Dendritic cell treated with granulocyte-macrophage colony-stimulating factor and Interleukin-4, amounts not matched to agents 40 ng/mL and 50 ng/mL, for 4 days (primary cell): ENCODE measurements around the gene RECK.
A peak's percentile ranks its signal among the peaks of the same experiment; 100 is the strongest.
"Not testable (repeated sequence)": the region's sequence is repeated elsewhere in the genome, so short reads cannot be mapped to it uniquely, and the experiment has no call there.

Experiments
- H3K27ac Mint-ChIP-seq: one replicate; pipeline ENCODE4 v1.8.0; 2022; ENCODE audit warnings: mild to moderate bottlenecking, mixed read lengths
- H3K27me3 Mint-ChIP-seq: one replicate; pipeline ENCODE4 v1.8.0; 2022; ENCODE audit warnings: mild to moderate bottlenecking, mixed read lengths
- H3K36me3 Mint-ChIP-seq: one replicate; pipeline ENCODE4 v1.8.0; 2022; ENCODE audit warnings: low read depth, mixed read lengths
- H3K4me1 Mint-ChIP-seq: one replicate; pipeline ENCODE4 v1.8.0; 2022; ENCODE audit warnings: low read depth, mixed read lengths
- H3K4me3 Mint-ChIP-seq: one replicate; pipeline ENCODE4 v1.8.0; 2022; ENCODE audit warnings: mild to moderate bottlenecking, moderate library complexity, mixed read lengths
- H3K9me3 Mint-ChIP-seq: one replicate; pipeline ENCODE4 v1.8.0; 2022; ENCODE audit warnings: mixed read lengths
- intact Hi-C: fragments of 100-400 bp; cut with micrococcal nuclease; formaldehyde crosslinking; loops from one replicate; pipeline ENCODE4 v1.15.0; 2022

The RECK gene

DNA sequence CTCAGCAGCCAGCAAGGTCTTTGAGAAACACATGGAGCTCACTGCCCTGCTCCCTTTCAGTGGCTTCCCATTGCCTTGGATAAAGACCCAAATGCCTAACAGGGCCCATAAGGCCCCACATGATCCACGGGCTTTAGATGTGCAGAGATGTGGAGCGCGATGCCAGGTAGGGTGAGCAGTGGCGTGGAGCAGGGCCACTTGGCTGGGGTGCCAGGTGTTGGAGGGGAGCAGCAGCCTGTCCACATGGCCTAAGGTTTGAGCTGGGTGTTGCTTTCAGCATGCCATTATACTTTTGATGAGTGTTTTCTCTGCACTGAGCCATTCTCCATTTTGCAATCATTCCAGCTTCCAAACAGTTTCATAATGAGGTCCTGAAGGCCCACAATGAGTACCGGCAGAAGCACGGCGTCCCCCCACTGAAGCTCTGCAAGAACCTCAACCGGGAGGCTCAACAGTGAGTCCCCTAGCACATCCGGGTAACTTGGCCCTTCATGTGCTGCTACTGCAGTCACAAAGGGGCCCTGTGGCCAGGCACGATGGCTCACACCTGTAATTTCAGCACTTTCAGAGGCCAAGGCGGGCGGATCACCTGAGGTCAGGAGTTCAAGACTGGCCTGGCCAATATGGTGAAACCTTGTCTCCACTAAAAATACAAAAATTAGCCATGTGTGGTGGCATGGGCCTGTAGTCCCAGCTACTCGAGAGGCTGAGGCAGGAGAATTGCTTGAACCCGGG lies 110.9 kb downstream of the RECK start:
- no peaks in the 10 kb centered on the region for H3K27me3 Mint-ChIP-seq
- H3K4me1 Mint-ChIP-seq, result peaks cover 89% of the 10 kb centered on the region
- no peak overlapping the region for H3K4me3 Mint-ChIP-seq
- H3K36me3 Mint-ChIP-seq, result peaks cover 84% of the 10 kb centered on the region
- peaks cover 14% of the 10 kb centered on the region for H3K9me3 Mint-ChIP-seq
- intact Hi-C loops, result no loop called here
- H3K27ac Mint-ChIP-seq, result peak overlapping the region; percentile 62

DNA sequence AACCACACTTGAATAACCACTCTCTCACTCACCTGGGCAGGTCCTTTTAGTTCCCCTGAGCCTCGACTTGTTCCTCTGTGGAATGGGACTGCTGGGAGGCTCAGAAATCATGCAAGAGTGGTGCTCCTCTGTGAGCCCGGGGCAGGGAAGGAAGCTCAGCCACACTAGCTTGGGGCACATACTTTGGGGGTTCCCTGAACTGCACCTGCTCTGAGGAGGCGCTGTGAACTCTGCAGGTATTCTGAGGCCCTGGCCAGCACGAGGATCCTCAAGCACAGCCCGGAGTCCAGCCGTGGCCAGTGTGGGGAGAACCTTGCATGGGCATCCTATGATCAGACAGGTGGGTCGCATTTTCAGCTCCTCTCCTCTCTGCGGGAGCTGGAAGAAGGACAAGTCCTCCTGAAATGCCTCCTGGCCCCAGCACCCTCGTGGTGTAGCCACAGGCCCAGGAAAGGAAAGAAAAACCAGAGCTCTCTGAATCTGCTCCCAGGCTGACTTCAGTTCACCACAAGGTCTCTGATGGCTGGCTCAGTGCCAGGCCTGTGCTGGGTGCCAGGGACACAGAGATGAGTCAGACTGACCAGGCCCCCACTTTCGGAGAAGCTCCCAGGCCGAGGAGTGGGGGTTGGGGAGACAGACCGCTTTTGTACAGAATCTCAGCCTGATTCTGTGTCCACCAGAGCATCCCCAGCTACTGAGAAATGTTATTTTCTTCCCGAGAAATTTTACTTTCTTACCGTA lies 111.8 kb downstream of the RECK start:
- Mint-ChIP-seq H3K27ac (no peak overlapping the region), H3K27me3 (no peaks in the 10 kb centered on the region), H3K4me3 (no peak overlapping the region), H3K9me3 (peaks cover 14% of the 10 kb centered on the region), H3K4me1 (peaks cover 86% of the 10 kb centered on the region), H3K36me3 (peaks cover 84% of the 10 kb centered on the region)
- intact Hi-C loops, result no loop called here

DNA sequence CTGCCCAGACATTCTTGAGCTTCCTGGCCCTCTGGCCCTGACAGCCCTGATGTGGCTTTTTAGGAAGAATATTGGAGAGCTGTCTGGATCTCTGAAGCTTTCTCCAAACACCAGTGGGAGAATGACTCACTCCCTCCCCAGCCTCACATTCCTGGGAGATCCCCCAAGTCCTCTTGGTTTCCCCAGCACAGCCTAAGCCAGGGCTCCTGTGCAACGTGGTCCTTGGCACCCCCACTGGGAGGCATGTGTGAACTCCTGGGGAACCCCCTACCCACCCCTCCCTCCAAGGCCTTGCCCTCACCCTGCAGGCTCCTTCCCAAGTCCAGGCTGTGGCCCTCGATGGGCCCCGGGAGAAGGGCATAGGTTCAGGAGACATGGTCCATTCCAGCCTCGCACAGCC lies 112.5 kb downstream of the RECK start:
- Mint-ChIP-seq H3K36me3 (peaks cover 79% of the 10 kb centered on the region), H3K9me3 (peaks cover 14% of the 10 kb centered on the region), H3K4me3 (no peak overlapping the region), H3K4me1 (peaks cover 86% of the 10 kb centered on the region), H3K27me3 (no peaks in the 10 kb centered on the region), H3K27ac (peak overlapping the region; percentile 91)
- intact Hi-C loops, result no loop called here

DNA sequence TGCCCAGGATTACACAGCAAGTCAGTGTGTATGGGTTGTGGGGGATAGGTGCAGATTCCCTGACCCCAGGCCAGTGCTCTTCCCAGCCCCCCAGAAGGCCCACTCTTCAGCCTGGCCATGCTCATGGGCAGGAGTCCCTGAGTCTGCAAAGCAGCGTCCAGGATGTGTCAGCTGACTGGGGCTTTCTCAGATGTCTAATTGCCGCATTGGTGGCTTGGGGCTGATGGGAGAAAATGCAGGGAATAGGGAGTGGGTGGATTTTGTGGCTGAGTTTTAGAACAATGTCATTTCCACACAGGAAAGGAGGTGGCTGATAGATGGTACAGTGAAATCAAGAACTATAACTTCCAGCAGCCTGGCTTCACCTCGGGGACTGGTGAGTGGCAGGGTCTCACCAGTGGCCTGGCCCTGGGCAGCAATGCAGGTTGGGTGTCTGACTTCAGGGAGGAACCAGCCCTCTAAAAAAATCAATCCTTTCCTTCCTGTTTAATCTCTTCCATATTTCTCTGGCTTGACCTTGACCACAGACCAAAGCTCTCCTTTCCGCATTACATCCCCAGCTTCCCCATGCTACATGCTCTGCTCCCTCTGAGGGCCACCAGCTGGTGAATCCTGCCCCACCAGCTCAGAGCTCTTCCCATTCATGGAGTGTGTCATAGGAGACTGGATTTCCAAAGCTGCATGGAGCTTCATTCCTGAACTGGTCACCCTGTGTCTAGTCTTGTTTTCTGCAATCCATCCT lies 114.0 kb downstream of the RECK start:
- Mint-ChIP-seq H3K4me3 (peak overlapping the region; percentile 65), H3K27me3 (no peaks in the 10 kb centered on the region), H3K9me3 (peaks cover 6% of the 10 kb centered on the region), H3K4me1 (peaks cover 79% of the 10 kb centered on the region), H3K36me3 (peaks cover 63% of the 10 kb centered on the region), H3K27ac (peak overlapping the region; percentile 91)
- intact Hi-C loops, result loop anchor here (1.0 to 2.0 kb wide), 2 partner anchors 7 to 40 kb away; partner anchors contain the start of gene CLTA

DNA sequence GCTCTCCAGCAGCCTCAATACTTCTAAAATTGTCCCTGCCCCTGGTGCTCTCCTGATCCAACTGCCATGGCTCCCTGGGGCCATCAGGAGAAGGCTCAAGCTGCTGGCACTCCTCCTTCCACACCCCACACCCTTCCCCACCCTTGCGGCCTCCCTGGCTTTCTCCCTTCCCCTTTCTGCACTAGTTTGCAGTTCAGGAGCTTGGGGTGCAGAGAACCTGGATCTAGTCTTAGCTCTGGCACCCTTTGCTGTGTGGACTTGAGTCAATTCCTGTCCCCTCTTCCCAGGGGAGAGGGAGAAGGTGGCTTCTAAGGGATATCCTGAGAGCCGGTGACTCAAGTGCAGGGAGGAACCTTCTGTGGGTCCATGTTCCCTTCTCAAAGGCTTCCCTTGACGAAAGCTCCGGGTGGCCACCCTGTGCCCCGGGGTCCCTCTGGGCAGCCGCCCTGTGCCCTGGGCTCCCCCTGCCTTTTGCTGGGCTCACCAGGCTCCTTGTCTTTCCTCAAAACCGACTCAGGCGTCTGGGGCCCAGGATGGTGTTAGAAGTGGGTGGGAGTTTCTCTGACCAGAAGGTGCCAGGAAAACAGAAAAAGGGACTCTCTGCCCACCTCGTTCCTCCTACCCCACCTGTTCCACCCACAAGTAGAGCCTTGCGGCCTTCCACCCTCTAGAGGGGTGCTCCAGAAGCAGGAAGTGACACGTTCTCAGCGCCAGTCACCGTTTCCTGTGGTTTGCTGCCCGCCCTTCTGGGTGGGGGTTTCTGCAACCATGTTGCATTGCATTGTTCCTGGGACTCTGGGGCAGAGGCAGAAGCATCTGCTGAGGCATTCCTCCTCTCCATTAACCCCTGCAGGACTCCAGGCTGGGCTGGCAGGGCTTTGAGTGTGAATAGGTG lies 114.8 kb downstream of the RECK start:
- H3K9me3 Mint-ChIP-seq, result no peaks in the 10 kb centered on the region
- H3K27me3 Mint-ChIP-seq, result no peaks in the 10 kb centered on the region
- peaks cover 71% of the 10 kb centered on the region for H3K4me1 Mint-ChIP-seq
- intact Hi-C loops, result loop anchor here (1.0 to 2.0 kb wide), 2 partner anchors 8 to 39 kb away; partner anchors contain the start of gene CLTA
- peak overlapping the region; percentile 65 for H3K4me3 Mint-ChIP-seq
- peak overlapping the region; percentile 91 for H3K27ac Mint-ChIP-seq
- H3K36me3 Mint-ChIP-seq, result peaks cover 59% of the 10 kb centered on the region

DNA sequence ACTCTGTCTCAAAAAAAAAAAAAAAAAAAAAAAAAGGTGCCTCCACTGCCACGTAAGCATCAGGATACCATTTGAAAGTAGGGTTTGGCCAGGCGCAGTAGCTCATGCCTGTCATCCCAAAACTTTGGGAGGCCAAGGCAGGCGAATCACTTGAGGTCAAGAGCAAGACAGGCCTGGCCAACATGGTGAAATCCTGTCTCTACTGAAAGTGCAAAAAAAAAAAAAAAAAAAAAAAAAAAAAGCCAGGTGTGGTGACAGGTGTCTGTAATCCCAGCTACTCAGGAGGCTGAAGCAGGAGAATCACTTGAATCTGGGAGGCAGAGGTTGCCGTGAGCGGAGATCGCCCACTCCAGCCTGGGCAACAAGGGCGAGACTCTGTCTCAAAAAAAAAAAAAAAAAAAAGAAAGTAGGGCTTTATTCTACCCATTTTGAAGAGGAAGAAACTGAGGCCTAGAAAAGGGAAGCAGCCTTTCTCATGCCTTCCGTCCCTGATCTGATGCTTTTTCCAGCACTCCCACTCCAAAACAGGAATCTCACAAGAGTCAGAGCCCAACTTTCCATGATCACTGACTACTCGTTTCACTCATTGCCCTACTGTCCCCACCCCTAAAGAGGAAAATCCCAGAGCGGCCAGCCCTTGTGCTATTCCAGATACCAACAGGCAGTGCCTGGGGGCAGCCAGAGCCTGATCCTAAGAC lies 116.2 kb downstream of the RECK start:
- H3K36me3 Mint-ChIP-seq, result peaks cover 48% of the 10 kb centered on the region
- H3K4me3 Mint-ChIP-seq, result no peak overlapping the region
- H3K27ac Mint-ChIP-seq, result peak overlapping the region; percentile 91
- H3K9me3 Mint-ChIP-seq, result no peaks in the 10 kb centered on the region
- no peaks in the 10 kb centered on the region for H3K27me3 Mint-ChIP-seq
- H3K4me1 Mint-ChIP-seq, result peaks cover 63% of the 10 kb centered on the region
- intact Hi-C loops, result no loop called here

DNA sequence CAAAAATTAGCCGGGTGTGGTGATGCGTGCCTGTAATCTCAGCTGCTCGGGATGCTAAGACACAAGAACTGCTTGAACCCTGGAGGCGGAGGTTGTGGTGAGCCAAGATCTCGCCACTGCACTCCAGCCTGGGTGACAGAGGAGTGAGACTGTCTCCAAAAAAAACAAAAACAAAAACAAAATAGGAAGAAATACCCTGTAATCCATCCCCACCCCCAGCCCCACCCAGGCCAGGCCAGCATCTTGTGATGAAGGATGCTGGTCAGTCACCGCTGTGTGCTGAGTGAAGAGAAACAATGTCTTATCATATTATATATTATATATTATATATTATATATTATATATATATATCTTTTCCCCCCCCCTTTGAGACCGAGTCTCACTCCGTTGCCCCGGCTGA lies 117.0 kb downstream of the RECK start:
- H3K9me3 Mint-ChIP-seq, result no peaks in the 10 kb centered on the region
- H3K4me1 Mint-ChIP-seq, result peaks cover 64% of the 10 kb centered on the region
- intact Hi-C loops, result loop anchor here (2.0 kb wide), 1 partner anchor 17 kb away; the partner anchor contains the start of gene GLIPR2
- peaks cover 39% of the 10 kb centered on the region for H3K36me3 Mint-ChIP-seq
- peak overlapping the region; percentile 26 for H3K4me3 Mint-ChIP-seq
- H3K27ac Mint-ChIP-seq, result peak overlapping the region; percentile 91
- H3K27me3 Mint-ChIP-seq, result no peaks in the 10 kb centered on the region

DNA sequence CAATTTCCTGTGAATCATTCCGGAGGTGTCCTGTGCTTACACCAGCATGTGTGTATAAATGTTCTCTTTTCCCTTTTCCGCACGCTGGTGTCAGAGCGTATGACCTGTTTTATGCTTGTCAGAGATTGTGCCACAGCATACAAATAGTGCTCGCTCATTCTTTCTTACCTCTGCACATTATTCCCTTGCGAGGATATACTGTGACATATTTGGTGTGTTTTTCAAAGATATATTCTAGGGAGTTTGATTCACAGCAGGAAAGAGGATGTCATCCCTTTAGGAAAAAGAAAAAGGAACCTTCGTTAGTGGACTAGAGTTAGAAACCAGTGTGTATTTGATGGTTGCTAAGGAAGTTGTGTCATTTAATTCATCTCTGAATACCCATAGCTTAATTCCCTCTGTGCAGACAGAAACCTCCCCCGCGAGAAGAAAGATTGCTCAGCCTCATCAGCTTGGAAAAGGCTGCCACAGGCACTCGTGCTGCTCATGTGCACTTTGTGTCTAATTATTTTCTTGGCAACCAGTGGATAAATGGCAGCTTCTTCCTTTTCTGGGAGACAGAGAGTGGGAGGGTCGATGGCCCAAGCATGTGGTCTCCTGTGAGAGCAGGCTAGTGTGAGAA lies 117.7 kb downstream of the RECK start:
- peaks cover 39% of the 10 kb centered on the region for H3K36me3 Mint-ChIP-seq
- H3K27me3 Mint-ChIP-seq, result no peaks in the 10 kb centered on the region
- no peaks in the 10 kb centered on the region for H3K9me3 Mint-ChIP-seq
- peak overlapping the region; percentile 91 for H3K27ac Mint-ChIP-seq
- H3K4me3 Mint-ChIP-seq, result peak overlapping the region; percentile 53
- H3K4me1 Mint-ChIP-seq, result peaks cover 71% of the 10 kb centered on the region
- intact Hi-C loops, result loop anchor here (2.0 kb wide), 1 partner anchor 18 kb away; the partner anchor contains the start of gene GLIPR2

DNA sequence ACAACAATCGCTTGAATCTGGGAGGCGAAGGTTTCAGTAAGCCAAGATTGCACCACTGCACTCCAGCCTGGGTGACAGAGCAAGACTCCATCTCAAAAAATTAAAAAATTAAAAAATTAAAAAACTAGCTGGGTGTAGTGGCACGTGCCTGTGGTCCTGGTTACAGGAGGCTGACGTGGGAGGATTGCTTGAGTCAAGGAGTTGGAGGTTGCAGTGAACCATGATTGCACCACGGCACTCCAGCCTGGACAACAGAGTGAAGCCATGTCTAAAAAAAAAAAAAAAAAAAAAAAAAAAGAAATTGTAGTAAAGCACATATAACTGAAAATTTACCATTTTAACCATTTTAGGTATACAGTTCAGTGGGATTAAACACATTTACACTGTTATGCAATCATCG lies 119.4 kb downstream of the RECK start:
- peaks cover 68% of the 10 kb centered on the region for H3K4me1 Mint-ChIP-seq
- H3K27me3 Mint-ChIP-seq, result no peaks in the 10 kb centered on the region

DNA sequence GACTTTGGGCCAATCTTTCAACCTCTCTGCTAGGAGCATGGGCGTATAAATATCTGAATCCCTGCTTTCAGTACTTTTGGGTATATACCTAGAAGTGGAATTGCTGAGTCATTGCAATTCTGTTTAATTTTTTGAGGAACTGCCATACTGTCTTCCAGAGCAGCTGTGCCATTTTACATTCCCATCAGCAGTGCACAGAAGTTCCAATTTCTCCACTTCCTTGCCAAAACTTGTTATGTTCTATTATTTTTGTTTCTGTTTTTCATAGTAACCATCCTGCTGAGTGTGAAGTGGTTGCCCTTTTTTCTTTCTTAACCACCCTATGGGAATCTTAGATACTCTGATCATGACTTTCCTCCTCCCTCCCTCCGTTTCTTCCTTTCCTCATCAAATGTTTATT lies 121.4 kb downstream of the RECK start:
- peak overlapping the region; percentile 81 for H3K27ac Mint-ChIP-seq
- H3K9me3 Mint-ChIP-seq, result no peaks in the 10 kb centered on the region
- no peaks in the 10 kb centered on the region for H3K27me3 Mint-ChIP-seq
- no peak overlapping the region for H3K4me3 Mint-ChIP-seq
- intact Hi-C loops, result loop anchor here (2.0 kb wide), 1 partner anchor 55 kb away; no protein-coding TSS in a partner anchor
- peaks cover 62% of the 10 kb centered on the region for H3K4me1 Mint-ChIP-seq
- peaks cover 51% of the 10 kb centered on the region for H3K36me3 Mint-ChIP-seq

More for the DNA sequence above, 119.4 kb downstream of the RECK start:
- Mint-ChIP-seq H3K4me3 (no peak overlapping the region), H3K9me3 (no peaks in the 10 kb centered on the region), H3K36me3 (peaks cover 43% of the 10 kb centered on the region), H3K27ac (peak overlapping the region; percentile 91)
- intact Hi-C loops, result no loop called here

DNA sequence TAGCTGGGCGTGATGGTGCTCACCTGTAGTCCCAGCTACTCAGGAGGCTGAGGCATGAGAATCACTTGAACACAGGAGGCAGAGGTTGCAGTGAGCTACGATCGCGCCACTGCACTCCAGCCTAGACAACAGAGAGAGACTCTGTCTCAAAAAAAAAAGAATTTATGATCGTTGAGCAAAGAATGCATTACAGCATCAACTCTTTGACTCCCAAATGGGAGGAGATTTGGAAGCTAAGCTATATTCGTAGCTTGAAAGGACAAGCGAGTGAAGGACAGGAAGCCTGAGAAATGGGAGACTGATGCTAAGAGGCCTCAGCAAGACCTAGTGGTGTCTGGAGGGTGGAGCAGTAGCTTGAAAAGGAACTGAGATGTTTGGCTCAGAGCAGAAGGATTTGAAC lies 122.2 kb downstream of the RECK start:
- H3K27ac Mint-ChIP-seq, result peak overlapping the region; percentile 81
- H3K4me3 Mint-ChIP-seq, result no peak overlapping the region
- intact Hi-C loops, result loop anchor here (2.0 kb wide), 1 partner anchor 56 kb away; no protein-coding TSS in a partner anchor
- peaks cover 53% of the 10 kb centered on the region for H3K36me3 Mint-ChIP-seq
- peaks cover 59% of the 10 kb centered on the region for H3K4me1 Mint-ChIP-seq
- H3K9me3 Mint-ChIP-seq, result no peaks in the 10 kb centered on the region
- no peaks in the 10 kb centered on the region for H3K27me3 Mint-ChIP-seq

DNA sequence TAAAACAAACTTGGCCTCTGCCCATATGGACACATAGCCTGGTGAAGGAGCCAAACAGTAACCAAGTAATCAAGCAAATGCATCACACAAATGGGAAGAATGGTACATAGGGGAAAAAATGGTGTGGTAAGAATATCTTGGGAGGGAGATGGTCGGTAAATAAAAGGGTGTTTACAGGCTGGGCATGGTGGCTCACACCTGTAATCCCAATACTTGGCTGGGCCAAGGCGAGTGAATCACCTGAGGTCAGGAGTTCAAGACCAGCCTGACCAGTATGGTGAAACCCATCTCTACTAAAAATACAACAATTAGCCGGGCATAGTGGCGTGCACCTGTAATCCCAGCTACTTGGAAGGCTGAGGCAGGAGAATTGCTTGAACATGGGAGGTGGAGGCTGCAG lies 122.8 kb downstream of the RECK start:
- H3K27me3 Mint-ChIP-seq, H3K4me3 Mint-ChIP-seq, H3K9me3 Mint-ChIP-seq: not testable (repeated sequence)
- H3K4me1 Mint-ChIP-seq, result peaks cover 55% of the 10 kb centered on the region
- peaks cover 55% of the 10 kb centered on the region for H3K36me3 Mint-ChIP-seq
- intact Hi-C loops, result loop anchor here (2.0 kb wide), 1 partner anchor 57 kb away; no protein-coding TSS in a partner anchor
- H3K27ac Mint-ChIP-seq, result peak overlapping the region; percentile 81
